ENCODE measurements around the gene TRPM2.

Gene TRPM2

DNA sequence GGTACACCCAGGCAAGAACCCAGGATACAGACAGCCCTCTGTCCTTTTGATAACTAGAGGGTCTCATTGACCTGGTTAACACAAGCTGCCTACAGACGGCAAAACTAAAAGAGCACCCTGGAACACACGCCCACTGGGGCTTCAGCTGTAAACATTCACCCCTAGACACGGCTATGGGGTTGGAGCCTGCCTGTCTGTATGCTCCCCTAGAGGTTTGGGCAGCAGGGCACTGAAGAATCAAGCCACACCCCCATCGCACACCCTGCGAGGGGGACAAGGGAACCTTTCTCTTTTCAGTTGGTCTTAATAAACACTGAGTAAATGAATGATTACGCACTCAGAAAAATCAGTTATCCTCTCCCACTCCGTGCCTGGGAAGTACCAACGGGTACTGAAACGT lies 137.4 kb downstream of the TRPM2 start:
- Histone ChIP-seq H3K4me1 (no peaks in the 10 kb centered on the region), H2AFZ (no peak overlapping the region), H3K4me3 (ENCODE audit: low read depth, low read length) (no peak overlapping the region), H3K27me3 (ENCODE audit: control insufficient read depth, insufficient read depth, low read length) (no peaks in the 10 kb centered on the region), H3K9ac (no peak overlapping the region), H3K9me3 (ENCODE audit: control insufficient read depth, low read length) (peaks cover 2% of the 10 kb centered on the region), H3K79me2 (no peaks in the 10 kb centered on the region), H3K27ac (no peak overlapping the region), H3K4me2 (ENCODE audit: low read length) (no peak overlapping the region), H3K36me3 (ENCODE audit: control insufficient read depth, insufficient read depth, low read length) (no peaks in the 10 kb centered on the region)
- TF ChIP-seq CTCF (IDR thresholded peaks at IDR 0.05) = no peak
